OCI-LY7 (cell line): ENCODE measurements around the gene MAP1B.

Experiments used
- CTCF ChIP-seq: fragments of 200-600 bp; sonication (generic); conservative IDR thresholded peaks from 2 replicates; pipeline ENCODE4 v1.5.1; 2014; ENCODE audit warnings: mild to moderate bottlenecking, antibody characterized with exemption, low read length, moderate library complexity, mixed read lengths
- EZH2phosphoT487 ChIP-seq: fragments of 200-600 bp; sonication (generic); IDR thresholded peaks from 2 replicates; pipeline ENCODE4 v1.6.1; 2018; ENCODE audit warnings: low read depth, borderline replicate concordance, mild to moderate bottlenecking, mixed run types, antibody characterized with exemption, low read length, moderate library complexity, mixed read lengths

DNA sequence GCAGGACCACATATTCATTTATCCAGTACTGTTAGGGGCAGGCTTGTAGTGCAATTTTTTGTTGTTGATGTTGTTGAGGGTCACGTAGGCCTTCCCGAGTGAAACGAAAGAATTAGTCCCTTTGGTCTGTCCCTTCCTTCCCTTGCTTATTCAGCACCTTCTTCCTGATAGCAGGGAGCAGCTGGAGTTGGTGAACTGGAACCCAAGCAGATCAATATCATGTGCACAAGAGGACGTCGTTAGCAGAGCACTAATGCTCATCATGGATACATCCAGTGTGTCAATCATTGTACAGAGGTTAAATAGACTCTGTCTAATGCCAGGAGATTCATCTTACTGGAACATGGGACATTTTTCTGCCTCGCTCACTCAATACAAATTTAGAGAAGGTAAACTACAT, 33.0 kb upstream of the MAP1B start:
- TF ChIP-seq CTCF = no peak
- TF ChIP-seq EZH2phosphoT487 = no peak
